Gastroesophageal sphincter (tissue), 4 donors: Measurements from ENCODE around the gene TAGLN2. TPM values are rescaled to one million over a fixed set of nuclear protein-coding genes. Genes with fewer than 3 reads are reported as not detected.

ENCODE experiments used
- ATAC-seq: fragments of 150-250 bp; one replicate; pipeline ENCODE4 v1.9.1; 2016; ENCODE audit warnings: mild to moderate bottlenecking, moderate library complexity
- H3K27ac ChIP-seq, 4 donors: fragments of 200-600 bp; sonication (generic) in 3 of 4; 1 replicate in 3 of 4; 2 replicates in 1 of 4; pipeline ENCODE4 v1.5.1; 2016 to 2019
- H3K27me3 ChIP-seq: fragments of 200-600 bp; sonication (generic); one replicate; pipeline ENCODE4 v1.5.1; 2019
- H3K36me3 ChIP-seq, 2 donors: fragments of 200-600 bp; sonication (generic); one replicate each; pipeline ENCODE4 v1.5.1; 2019; ENCODE audit warnings: control low read depth in 1 of 2
- H3K4me1 ChIP-seq, 3 donors: fragments of 200-600 bp; sonication (generic); 1 replicate in 2 of 3; 2 replicates in 1 of 3; pipeline ENCODE4 v1.5.1; 2016 to 2019; ENCODE audit warnings: control low read depth in 2 of 3
- H3K4me3 ChIP-seq, 2 donors: fragments of 200-600 bp; sonication (generic); one replicate each; pipeline ENCODE4 v1.5.1; 2019; ENCODE audit warnings: mild to moderate bottlenecking in 1 of 2, moderate library complexity in 1 of 2
- H3K9me3 ChIP-seq, 3 donors: fragments of 200-600 bp; sonication (generic); one replicate each; pipeline ENCODE4 v1.5.1; 2017 to 2019; ENCODE audit warnings: control low read depth in 2 of 3
- EP300 ChIP-seq: sonication (generic); formaldehyde crosslinking; IDR thresholded peaks from one replicate; pipeline ENCODE4 v1.6.1; 2017; ENCODE audit warnings: antibody characterized with exemption, mild to moderate bottlenecking
- POLR2A ChIP-seq, 2 donors: fragments of 450-650 bp; IDR thresholded peaks; one replicate each; pipeline ENCODE4 v1.6.1; 2017; ENCODE audit warnings: antibody characterized with exemption in 2 of 2, mild to moderate bottlenecking in 2 of 2, moderate library complexity in 1 of 2
- POLR2AphosphoS5 ChIP-seq: sonication (generic); formaldehyde crosslinking; IDR thresholded peaks from one replicate; pipeline ENCODE4 v1.6.1; 2017; ENCODE audit warnings: antibody characterized with exemption
- WGBS, 2 donors: methylation state at CpG; one replicate each; pipeline ENCODE4 v1.1.5; 2018; ENCODE audit warnings: low coverage in 1 of 2; 5-methylcytosine and 5-hydroxymethylcytosine counted together
- total RNA-seq, 4 donors: library from RNA; depleted of rRNA; stranded (reverse); fragments of >200 nt; gene quantifications; one replicate each; pipeline ENCODE4 v1.1.0, GENCODE V29; 2016
- TF ChIP-seq, protein P1 (sequence below), 4 experiments: fragments of 200-600 bp in 2 of 4; fragments of 450-650 bp in 2 of 4; sonication (generic) in 1 of 4; IDR thresholded peaks; one replicate each; pipeline ENCODE4 v1.5.1; 2017 to 2019; ENCODE audit warnings: antibody characterized with exemption in 4 of 4, mild to moderate bottlenecking in 2 of 4, moderate library complexity in 2 of 4

TAGLN2 gene
- total RNA-seq, 4 donors from 2014 or later: 75.3 to 239 (median 217) TPM

DNA sequence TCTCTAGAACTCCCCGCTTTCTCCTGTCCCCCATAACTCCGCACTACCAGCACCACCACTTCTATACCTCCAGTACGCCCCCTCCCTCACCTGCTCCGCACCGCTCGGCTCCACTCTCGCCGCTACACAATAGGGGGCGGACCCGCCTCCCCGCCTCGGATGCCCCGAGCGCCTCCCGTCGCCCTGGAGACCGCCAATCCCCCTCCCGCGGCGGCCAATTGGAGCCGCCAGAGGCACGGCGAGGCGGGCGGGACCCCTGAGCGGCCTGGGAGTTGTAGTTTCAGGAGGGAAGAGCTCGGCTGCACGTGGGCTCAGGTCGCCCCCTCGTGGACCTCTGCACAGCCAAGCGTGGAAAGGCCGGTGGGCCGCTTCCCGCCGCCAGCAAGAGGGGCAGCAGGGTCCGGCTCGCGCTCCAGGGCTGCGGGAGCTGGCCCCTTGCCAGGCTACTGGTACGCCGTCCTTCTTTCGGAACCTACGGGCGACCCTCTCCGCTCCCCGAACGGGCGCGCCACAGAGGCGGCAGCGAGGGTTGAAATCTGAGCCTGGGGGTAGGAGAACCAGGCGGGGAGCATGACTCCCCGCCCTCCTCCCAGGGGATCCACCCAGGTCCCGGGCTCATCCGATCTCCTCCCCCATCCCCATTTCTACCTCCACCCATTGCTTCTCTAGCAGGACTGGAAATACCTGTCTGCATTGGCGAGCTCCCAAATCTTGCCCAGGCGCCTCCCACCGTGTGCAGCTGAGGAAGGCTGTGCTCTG, 20.4 kb upstream of the TAGLN2 start, which contains the start of gene IGSF9:
Gene IGSF9 (minus strand): TSS at position 131 of the 759 bp plus-strand sequence. CDS start 2,159 bp downstream, outside the sequence.
- peak; percentile 91 for ATAC-seq
- Histone ChIP-seq H3K4me1 (peaks cover 3 to 16% (median 5%) of the 10 kb centered on the region in 3 donors), H3K9me3 (no peaks in the 10 kb centered on the region), H3K36me3 (no peaks in the 10 kb centered on the region), H3K27ac (peak within 1 kb of the TSS in 1 of 4 donors; percentile 46), H3K4me3 (peak within 1 kb of the TSS; percentile 22 to 50), H3K27me3 (peaks cover 43% of the 10 kb centered on the region)
- 0 to 5% methylated on average over 7 to 11 of the region's 58 CpGs for WGBS, 2 donors
- TF ChIP-seq POLR2AphosphoS5 (no peak), EP300 (no peak), POLR2A (IDR thresholded peaks at IDR 0.05) (no peak)
- TF ChIP-seq, protein P1, sequence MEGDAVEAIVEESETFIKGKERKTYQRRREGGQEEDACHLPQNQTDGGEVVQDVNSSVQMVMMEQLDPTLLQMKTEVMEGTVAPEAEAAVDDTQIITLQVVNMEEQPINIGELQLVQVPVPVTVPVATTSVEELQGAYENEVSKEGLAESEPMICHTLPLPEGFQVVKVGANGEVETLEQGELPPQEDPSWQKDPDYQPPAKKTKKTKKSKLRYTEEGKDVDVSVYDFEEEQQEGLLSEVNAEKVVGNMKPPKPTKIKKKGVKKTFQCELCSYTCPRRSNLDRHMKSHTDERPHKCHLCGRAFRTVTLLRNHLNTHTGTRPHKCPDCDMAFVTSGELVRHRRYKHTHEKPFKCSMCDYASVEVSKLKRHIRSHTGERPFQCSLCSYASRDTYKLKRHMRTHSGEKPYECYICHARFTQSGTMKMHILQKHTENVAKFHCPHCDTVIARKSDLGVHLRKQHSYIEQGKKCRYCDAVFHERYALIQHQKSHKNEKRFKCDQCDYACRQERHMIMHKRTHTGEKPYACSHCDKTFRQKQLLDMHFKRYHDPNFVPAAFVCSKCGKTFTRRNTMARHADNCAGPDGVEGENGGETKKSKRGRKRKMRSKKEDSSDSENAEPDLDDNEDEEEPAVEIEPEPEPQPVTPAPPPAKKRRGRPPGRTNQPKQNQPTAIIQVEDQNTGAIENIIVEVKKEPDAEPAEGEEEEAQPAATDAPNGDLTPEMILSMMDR (IDR thresholded peaks at IDR 0.05): peak in 3 of 4 experiments; percentile 49 to 77 (median 55)

DNA sequence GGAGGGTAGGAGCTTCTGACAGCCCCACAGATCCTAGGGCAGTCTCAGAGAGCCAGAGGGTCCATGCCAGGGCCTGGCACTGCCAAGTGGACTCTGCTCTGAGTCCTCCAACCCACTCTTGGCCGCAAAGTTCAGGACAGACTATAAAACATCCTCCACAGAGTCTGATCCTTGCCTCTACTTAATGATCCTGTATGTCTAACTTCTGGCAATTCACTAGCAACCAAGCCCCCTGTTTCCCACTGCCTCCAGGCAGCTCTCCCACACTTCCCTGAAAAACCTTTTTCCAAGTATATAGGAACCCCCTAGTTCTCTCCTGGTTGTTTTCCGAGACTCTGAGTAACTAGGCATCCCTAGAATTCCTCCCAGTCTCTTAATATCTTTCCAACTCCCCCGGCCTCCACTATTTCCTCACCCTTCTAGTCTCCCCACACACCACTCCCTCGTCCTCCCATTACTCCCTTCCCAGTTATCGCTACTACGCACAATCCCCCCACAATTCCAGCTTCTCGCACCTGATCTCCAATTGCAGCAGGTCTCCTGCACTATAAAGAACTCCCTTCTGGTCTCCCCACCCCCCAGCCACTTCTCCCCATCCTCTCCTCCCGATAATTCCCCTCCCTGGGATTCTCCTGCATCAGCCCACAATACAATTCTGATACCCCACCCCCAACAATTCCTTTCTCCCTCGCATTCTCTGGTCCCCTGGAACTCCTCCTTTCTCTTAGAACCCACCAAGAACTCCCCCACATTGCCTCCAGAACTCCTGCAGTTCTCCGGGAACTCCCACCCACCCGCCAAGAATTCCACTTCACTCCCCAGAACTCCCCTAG, 19.5 kb upstream of the TAGLN2 start:
- H3K36me3 ChIP-seq: no peaks in the 10 kb centered on the region
- H3K27ac ChIP-seq: no peak overlapping the region
- no peak for ATAC-seq
- peak overlapping the region; percentile 22 to 50 for H3K4me3 ChIP-seq
- WGBS, 2 donors: 29% methylated on average over 8 to 11 of the region's 11 CpGs
- TF ChIP-seq POLR2AphosphoS5: no peak
- no peak for TF ChIP-seq EP300
- TF ChIP-seq, protein P1 (IDR thresholded peaks at IDR 0.05): no peak
- TF ChIP-seq POLR2A (IDR thresholded peaks at IDR 0.05): no peak
- H3K4me1 ChIP-seq: peaks cover 3 to 16% (median 5%) of the 10 kb centered on the region in 3 donors
- peaks cover 50% of the 10 kb centered on the region for H3K27me3 ChIP-seq
- H3K9me3 ChIP-seq: no peaks in the 10 kb centered on the region

DNA sequence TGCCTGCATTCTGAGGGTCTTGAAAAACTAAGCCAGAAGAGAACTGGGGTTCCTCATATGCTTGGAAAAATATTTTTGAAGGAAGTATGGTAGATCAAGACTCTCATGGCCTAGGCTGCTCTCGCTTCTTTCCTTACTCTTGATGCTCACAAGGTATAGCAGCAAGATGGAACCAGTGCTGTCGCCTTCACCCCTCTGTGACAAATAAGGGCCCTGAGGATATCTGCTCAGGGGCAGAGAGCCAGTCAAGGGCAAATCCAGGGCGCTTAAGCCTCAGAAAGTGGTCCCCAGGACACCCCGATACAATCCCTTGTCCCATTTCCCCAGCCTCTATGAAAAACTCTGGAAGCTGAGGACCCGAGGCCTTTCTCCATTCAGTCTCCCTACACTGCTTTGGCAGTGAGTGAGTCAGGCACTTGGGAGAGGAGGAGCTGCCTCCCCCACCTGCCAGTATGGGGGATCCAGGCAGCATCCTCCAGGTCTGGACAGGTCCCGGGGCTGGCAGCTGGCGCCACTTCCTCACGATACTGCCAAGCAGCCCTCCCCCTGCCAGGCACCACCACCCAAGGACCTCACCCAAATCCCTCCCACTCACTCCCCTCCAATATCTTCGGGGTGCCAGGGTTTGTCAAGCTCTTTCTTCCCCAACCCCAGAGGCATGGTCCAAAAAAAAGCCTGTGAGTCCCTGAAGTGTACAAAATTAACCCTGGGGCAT, 18.8 kb upstream of the TAGLN2 start:
- Histone ChIP-seq H3K27me3 (peaks cover 50% of the 10 kb centered on the region), H3K9me3 (no peaks in the 10 kb centered on the region), H3K4me1 (peaks cover 3 to 16% (median 5%) of the 10 kb centered on the region in 3 donors), H3K4me3 (no peak overlapping the region), H3K36me3 (no peaks in the 10 kb centered on the region), H3K27ac (no peak overlapping the region)
- ATAC-seq: no peak
- WGBS, 2 donors: 91% methylated on average over 3 of the region's 9 CpGs; no CpG with 5 or more reads in 1 of the 2 donors
- TF ChIP-seq, protein P1 (IDR thresholded peaks at IDR 0.05): no peak
- TF ChIP-seq POLR2A (IDR thresholded peaks at IDR 0.05) (no peak), EP300 (no peak), POLR2AphosphoS5 (no peak)

DNA sequence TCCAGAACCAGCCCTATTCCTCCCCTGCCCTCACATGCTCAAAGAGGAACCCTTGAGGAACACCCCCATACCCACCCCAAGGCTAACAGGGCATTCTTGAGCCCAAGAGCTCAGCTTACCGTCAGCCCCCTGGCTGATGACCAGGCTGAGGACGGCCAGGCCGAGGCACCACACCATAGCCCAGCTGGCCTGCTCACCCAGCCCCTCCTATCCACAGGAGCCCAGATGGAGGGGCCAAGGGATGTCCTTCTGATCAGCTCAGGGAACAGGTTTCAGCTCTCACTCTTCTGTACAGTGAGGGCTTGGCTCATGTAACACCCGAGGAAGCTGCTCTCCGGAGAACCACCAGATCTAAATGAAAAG, 18.0 kb upstream of the TAGLN2 start:
- Histone ChIP-seq H3K27ac (no peak overlapping the region), H3K9me3 (no peaks in the 10 kb centered on the region), H3K36me3 (no peaks in the 10 kb centered on the region), H3K4me3 (no peak overlapping the region), H3K27me3 (peaks cover 52% of the 10 kb centered on the region), H3K4me1 (peaks cover 3 to 16% (median 5%) of the 10 kb centered on the region in 3 donors)
- no peak for TF ChIP-seq POLR2AphosphoS5
- TF ChIP-seq, protein P1 (IDR thresholded peaks at IDR 0.05): no peak
- TF ChIP-seq POLR2A (IDR thresholded peaks at IDR 0.05): no peak
- TF ChIP-seq EP300: no peak
- no peak for ATAC-seq
- WGBS, 2 donors: no CpG with 5 or more reads among the region's 5 CpGs
